WTC11 (cell line): ENCODE measurements around the gene KCNQ4. TPM values are rescaled to one million over a fixed set of nuclear protein-coding genes. Genes with fewer than 3 reads are reported as not detected.

Experiments used
- ATAC-seq: fragments of 200-7000 bp; cut with Tn5 transposase; 2 replicates; pipeline ENCODE4 v1.10.0; 2021; ENCODE audit warnings: mild to moderate bottlenecking, moderate library complexity
- CTCF ChIA-PET: fragments of 300-600 bp; sonication (Branson Sonifier 250); formaldehyde crosslinking; loops from one replicate; lab custom pipeline; 2021; ENCODE audit warnings: antibody characterized with exemption; lab: Charles Lee
- POLR2A ChIA-PET: fragments of 350-600 bp; sonication (Branson Sonifier 250); formaldehyde crosslinking; loops from one replicate; lab custom pipeline; 2021; ENCODE audit warnings: antibody characterized with exemption; lab: Charles Lee
- DNase-seq: peaks from one replicate; pipeline ENCODE4 v3.0.0; 2021; ENCODE audit warnings: low spot score
- H3K27ac Mint-ChIP-seq: 2 replicates; pipeline ENCODE4 v1.8.0; 2021; ENCODE audit warnings: mixed read lengths
- H3K27me3 Mint-ChIP-seq: 2 replicates; pipeline ENCODE4 v1.8.0; 2021; ENCODE audit warnings: low read depth, mild to moderate bottlenecking, moderate library complexity, mixed read lengths
- H3K36me3 Mint-ChIP-seq: 2 replicates; pipeline ENCODE4 v1.8.0; 2021; ENCODE audit warnings: mixed read lengths
- H3K4me1 Mint-ChIP-seq: 2 replicates; pipeline ENCODE4 v1.8.0; 2022; ENCODE audit warnings: mixed read lengths
- H3K4me3 Mint-ChIP-seq: 2 replicates; pipeline ENCODE4 v1.8.0; 2021; ENCODE audit warnings: mild to moderate bottlenecking, moderate library complexity, mixed read lengths
- H3K9me3 Mint-ChIP-seq: 2 replicates; pipeline ENCODE4 v1.8.0; 2021; ENCODE audit warnings: mixed read lengths
- ATF1 ChIP-seq: sonication (generic); formaldehyde crosslinking; IDR thresholded peaks from 2 replicates; pipeline ENCODE4 v1.8.1; 2023; ENCODE audit warnings: mild to moderate bottlenecking, moderate library complexity, missing genetic modification reagents
- CDX4 ChIP-seq: fragments of 250-450 bp; sonication (Bioruptor Pico); IDR thresholded peaks from 2 replicates; pipeline ENCODE4 v1.9.0; 2021; ENCODE audit warnings: moderate library complexity, mild to moderate bottlenecking, inconsistent platforms, borderline replicate concordance
- GABPB1 ChIP-seq: sonication (generic); formaldehyde crosslinking; IDR thresholded peaks from 2 replicates; pipeline ENCODE4 v1.8.1; 2023; ENCODE audit warnings: mild to moderate bottlenecking, missing genetic modification reagents
- JAZF1 ChIP-seq: fragments of 250-450 bp; sonication (Bioruptor Pico); IDR thresholded peaks from 2 replicates; pipeline ENCODE4 v1.9.0; 2021; ENCODE audit warnings: moderate library complexity, mild to moderate bottlenecking, inconsistent platforms
- NFATC4 ChIP-seq: fragments of 250-450 bp; sonication (Bioruptor Pico); IDR thresholded peaks from 2 replicates; pipeline ENCODE4 v1.9.0; 2021; ENCODE audit warnings: mild to moderate bottlenecking
- NFE2L1 ChIP-seq: sonication (generic); formaldehyde crosslinking; IDR thresholded peaks from 2 replicates; pipeline ENCODE4 v1.8.1; 2023; ENCODE audit warnings: missing genetic modification reagents
- NR2C2 ChIP-seq: sonication (generic); formaldehyde crosslinking; IDR thresholded peaks from 2 replicates; pipeline ENCODE4 v1.8.0; 2022; ENCODE audit warnings: mild to moderate bottlenecking, missing genetic modification reagents
- STAT6 ChIP-seq: sonication (generic); formaldehyde crosslinking; conservative IDR thresholded peaks from 2 replicates; pipeline ENCODE4 v1.8.1; 2023; ENCODE audit warnings: mild to moderate bottlenecking, low read depth, missing genetic modification reagents, moderate library complexity
- TCF7 ChIP-seq: sonication (generic); formaldehyde crosslinking; IDR thresholded peaks from 2 replicates; pipeline ENCODE4 v1.8.0; 2022; ENCODE audit warnings: mild to moderate bottlenecking, low read depth, missing genetic modification reagents, moderate library complexity
- TP53 ChIP-seq: sonication (generic); formaldehyde crosslinking; IDR thresholded peaks from 2 replicates; pipeline ENCODE4 v1.8.1; 2023; ENCODE audit warnings: mild to moderate bottlenecking, missing genetic modification reagents
- ZNF512 ChIP-seq: sonication (generic); formaldehyde crosslinking; IDR thresholded peaks from 2 replicates; pipeline ENCODE4 v1.8.1; 2022; ENCODE audit warnings: missing genetic modification reagents, borderline replicate concordance
- ZNF532 ChIP-seq: fragments of 250-450 bp; sonication (Bioruptor Pico); IDR thresholded peaks from 2 replicates; pipeline ENCODE4 v1.9.0; 2021; ENCODE audit warnings: mild to moderate bottlenecking, borderline replicate concordance
- ZSCAN18 ChIP-seq: fragments of 250-450 bp; sonication (Bioruptor Pico); IDR thresholded peaks from 2 replicates; pipeline ENCODE4 v2.1.2; 2022; ENCODE audit warnings: mild to moderate bottlenecking, moderate library complexity
- total RNA-seq: library from RNA; stranded (reverse); gene quantifications from 3 replicates; pipeline ENCODE4 v1.2.3, GENCODE V29; 2021
- TF ChIP-seq, protein P1 (sequence below): sonication (generic); formaldehyde crosslinking; IDR thresholded peaks from 2 replicates; pipeline ENCODE4 v1.8.0; 2023; ENCODE audit warnings: mild to moderate bottlenecking, missing genetic modification reagents
- TF ChIP-seq, protein P2 (sequence below): sonication (generic); formaldehyde crosslinking; IDR thresholded peaks from 2 replicates; pipeline ENCODE4 v1.8.1; 2022; ENCODE audit warnings: low read depth, mild to moderate bottlenecking, moderate library complexity, missing genetic modification reagents, borderline replicate concordance

KCNQ4 gene
- total RNA-seq, 1 experiment from 2014 or later, result 4.0 TPM

DNA sequence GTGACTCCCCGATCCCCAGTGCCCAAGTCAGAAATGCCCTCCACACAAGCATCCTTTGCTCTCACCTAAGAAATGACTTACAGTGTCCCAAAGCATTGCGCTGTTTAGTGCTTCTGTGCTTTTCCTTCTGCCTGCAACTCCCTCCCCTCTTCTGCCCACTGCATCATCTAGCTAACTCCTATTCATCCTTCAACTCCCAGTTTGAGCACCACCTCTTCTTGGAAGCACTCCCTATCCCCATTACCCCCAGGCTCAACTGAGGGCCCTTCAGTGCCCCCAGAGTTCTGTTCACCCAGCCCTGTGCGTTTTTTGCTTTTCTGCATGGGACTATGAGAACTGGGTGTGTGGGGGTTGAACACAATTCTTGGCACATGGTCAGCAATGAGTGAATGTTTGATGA, 10.0 kb downstream of the KCNQ4 start:
- Mint-ChIP-seq H3K27me3 (no peaks in the 10 kb centered on the region), H3K36me3 (no peaks in the 10 kb centered on the region), H3K9me3 (no peaks in the 10 kb centered on the region), H3K4me3 (no peak overlapping the region), H3K27ac (no peak overlapping the region), H3K4me1 (peaks cover 21% of the 10 kb centered on the region)
- no peak for DNase-seq
- CTCF ChIA-PET, result interaction anchor here (0.7 to 2.0 kb wide), 3 partner anchors 11 to 27 kb away, joined by 3 to 7 read pairs (median 5); no protein-coding TSS in a partner anchor
- POLR2A ChIA-PET, result no interaction called here
- no peak for TF ChIP-seq ZNF532 (CRISPR knock-in tag)
- no peak for TF ChIP-seq STAT6
- TF ChIP-seq ATF1 (CRISPR knock-in tag), result no peak
- TF ChIP-seq JAZF1, result no peak
- TF ChIP-seq ZSCAN18 (CRISPR knock-in tag), result no peak
- no peak for TF ChIP-seq TCF7 (CRISPR knock-in tag)
- TF ChIP-seq NFATC4 (CRISPR knock-in tag), result no peak
- TF ChIP-seq CDX4, result no peak
- no peak for TF ChIP-seq TP53 (CRISPR knock-in tag)
- TF ChIP-seq NFE2L1 (CRISPR knock-in tag), result no peak
- TF ChIP-seq GABPB1 (CRISPR knock-in tag), result no peak
- TF ChIP-seq NR2C2 (CRISPR knock-in tag), result no peak
- TF ChIP-seq ZNF512 (CRISPR knock-in tag), result no peak
- TF ChIP-seq, protein P1, sequence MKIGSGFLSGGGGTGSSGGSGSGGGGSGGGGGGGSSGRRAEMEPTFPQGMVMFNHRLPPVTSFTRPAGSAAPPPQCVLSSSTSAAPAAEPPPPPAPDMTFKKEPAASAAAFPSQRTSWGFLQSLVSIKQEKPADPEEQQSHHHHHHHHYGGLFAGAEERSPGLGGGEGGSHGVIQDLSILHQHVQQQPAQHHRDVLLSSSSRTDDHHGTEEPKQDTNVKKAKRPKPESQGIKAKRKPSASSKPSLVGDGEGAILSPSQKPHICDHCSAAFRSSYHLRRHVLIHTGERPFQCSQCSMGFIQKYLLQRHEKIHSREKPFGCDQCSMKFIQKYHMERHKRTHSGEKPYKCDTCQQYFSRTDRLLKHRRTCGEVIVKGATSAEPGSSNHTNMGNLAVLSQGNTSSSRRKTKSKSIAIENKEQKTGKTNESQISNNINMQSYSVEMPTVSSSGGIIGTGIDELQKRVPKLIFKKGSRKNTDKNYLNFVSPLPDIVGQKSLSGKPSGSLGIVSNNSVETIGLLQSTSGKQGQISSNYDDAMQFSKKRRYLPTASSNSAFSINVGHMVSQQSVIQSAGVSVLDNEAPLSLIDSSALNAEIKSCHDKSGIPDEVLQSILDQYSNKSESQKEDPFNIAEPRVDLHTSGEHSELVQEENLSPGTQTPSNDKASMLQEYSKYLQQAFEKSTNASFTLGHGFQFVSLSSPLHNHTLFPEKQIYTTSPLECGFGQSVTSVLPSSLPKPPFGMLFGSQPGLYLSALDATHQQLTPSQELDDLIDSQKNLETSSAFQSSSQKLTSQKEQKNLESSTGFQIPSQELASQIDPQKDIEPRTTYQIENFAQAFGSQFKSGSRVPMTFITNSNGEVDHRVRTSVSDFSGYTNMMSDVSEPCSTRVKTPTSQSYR (CRISPR knock-in tag), result no peak
- TF ChIP-seq, protein P2, sequence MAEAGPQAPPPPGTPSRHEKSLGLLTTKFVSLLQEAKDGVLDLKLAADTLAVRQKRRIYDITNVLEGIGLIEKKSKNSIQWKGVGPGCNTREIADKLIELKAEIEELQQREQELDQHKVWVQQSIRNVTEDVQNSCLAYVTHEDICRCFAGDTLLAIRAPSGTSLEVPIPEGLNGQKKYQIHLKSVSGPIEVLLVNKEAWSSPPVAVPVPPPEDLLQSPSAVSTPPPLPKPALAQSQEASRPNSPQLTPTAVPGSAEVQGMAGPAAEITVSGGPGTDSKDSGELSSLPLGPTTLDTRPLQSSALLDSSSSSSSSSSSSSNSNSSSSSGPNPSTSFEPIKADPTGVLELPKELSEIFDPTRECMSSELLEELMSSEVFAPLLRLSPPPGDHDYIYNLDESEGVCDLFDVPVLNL (CRISPR knock-in tag), result no peak
- no peak for ATAC-seq
